ENCODE results near the gene RRAGD.

RRAGD gene

DNA sequence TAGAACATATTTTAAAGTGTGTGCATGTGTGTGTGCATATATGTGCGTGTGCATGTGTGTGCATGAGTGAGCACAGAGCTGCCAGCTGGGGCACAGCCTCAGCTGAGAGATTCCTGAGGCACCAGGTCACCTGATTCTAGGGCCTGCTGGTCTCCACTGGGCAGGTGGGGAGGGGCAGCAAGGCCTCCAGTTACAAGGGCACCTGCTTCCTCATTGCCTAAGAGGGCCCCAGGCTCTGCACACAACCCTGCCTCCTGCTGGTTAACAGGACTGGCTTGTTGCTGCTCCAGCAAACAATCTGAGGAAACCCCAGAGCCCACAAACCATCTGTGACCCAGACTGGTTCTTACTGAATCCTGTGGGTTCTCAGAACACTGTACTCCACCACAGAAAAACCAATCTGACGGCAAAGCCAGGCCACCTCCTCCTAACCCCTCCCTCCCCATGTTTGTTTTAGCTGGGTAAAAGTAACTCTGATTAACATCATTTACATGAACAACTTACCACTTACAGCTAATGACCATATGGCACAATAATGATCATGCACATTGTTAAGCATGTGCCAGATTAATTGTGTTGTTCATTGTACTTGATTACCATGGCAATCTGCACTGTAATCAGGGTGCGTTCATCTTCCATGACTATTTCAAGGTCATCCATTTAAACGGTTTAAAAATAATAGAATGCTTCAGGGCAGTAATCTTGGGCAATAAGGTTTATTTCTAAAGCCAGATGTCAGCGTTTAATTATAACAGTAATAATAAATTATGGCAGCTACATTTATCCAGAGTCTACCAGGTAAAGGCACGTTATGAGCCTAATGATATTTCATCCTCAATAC is 36.4 kb downstream of the RRAGD start:
- Mint-ChIP-seq H3K36me3 (no peaks in the 10 kb centered on the region), H3K4me3 (no peak overlapping the region), H3K9me3 (ENCODE audit: low read depth) (no peaks in the 10 kb centered on the region), H3K4me1 (ENCODE audit: low read depth) (peaks cover 23% of the 10 kb centered on the region), H3K27ac (no peak overlapping the region), H3K27me3 (no peaks in the 10 kb centered on the region)

- Mint-ChIP-seq H3K9me3 (ENCODE audit: low read depth) (no peaks in the 10 kb centered on the region), H3K4me1 (ENCODE audit: low read depth) (peaks cover 23% of the 10 kb centered on the region), H3K27me3 (no peaks in the 10 kb centered on the region), H3K27ac (no peak overlapping the region), H3K4me3 (no peak overlapping the region), H3K36me3 (no peaks in the 10 kb centered on the region)
These were observed 39.6 kb downstream of the RRAGD start for GRCh38 chr6:89372506-89372901.

DNA sequence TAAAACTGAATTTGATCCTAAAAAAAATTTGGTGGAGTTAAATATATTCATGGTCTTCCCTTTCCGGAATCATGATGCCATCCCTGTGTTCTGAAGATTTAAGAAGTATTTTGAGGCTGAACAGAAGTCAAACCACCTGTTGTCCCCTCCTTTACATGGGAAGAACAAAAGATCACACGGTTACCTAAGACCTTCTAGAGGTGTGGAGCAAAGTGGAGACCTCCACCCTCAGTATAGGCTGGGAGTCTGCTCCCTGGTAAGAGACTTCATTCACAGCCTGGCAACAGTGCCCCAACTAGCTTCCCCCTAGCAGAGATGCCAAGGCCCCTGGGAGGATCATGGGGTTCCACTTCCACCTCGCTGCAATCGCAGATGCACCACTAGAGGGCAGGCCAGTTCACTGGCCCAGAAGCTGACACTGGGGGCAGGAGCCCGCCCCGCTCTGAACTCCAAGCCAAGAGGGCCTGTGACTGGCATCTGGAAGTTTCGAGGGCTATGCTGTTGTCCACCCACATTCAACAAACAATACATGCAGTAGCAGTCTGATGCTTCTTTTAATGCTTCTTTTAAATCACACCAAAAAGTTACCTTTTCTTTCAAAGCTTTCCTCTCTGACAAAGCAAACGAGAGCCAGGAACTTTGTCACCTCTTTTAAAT is 40.1 kb downstream of the RRAGD start:
- peaks cover 23% of the 10 kb centered on the region for H3K4me1 Mint-ChIP-seq (ENCODE audit: low read depth)
- no peaks in the 10 kb centered on the region for H3K27me3 Mint-ChIP-seq
- no peak overlapping the region for H3K27ac Mint-ChIP-seq
- H3K36me3 Mint-ChIP-seq = no peaks in the 10 kb centered on the region
- H3K4me3 Mint-ChIP-seq = no peak overlapping the region
- no peaks in the 10 kb centered on the region for H3K9me3 Mint-ChIP-seq (ENCODE audit: low read depth)

GRCh38 chr6:89368999-89369398 is 43.1 kb downstream of the RRAGD start:
- Mint-ChIP-seq H3K27me3 (no peaks in the 10 kb centered on the region), H3K36me3 (no peaks in the 10 kb centered on the region), H3K4me3 (no peak overlapping the region), H3K27ac (no peak overlapping the region), H3K9me3 (ENCODE audit: low read depth) (no peaks in the 10 kb centered on the region), H3K4me1 (ENCODE audit: low read depth) (peaks cover 22% of the 10 kb centered on the region)

DNA sequence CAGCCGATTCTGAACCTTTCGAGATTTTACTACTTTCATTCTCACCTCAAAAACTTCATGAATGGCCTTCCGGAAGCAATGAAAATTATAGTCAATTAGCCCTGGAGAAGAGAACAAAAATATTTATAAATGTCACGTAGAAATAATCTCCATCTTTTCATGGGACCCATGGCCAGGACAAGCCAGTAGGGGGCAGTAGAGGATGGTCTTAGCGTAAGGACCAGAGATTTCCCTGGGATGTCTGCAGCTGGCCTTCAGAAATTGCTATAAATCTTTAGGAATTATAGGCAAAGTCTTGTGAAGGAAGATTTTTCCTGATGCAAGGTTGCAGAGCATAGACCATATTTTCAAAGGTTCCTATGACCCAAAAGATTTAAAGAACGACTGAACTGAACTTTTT is 44.0 kb downstream of the RRAGD start:
- H3K36me3 Mint-ChIP-seq = peaks cover under 1% of the 10 kb centered on the region
- H3K4me1 Mint-ChIP-seq (ENCODE audit: low read depth) = peaks cover 28% of the 10 kb centered on the region
- no peaks in the 10 kb centered on the region for H3K27me3 Mint-ChIP-seq
- H3K27ac Mint-ChIP-seq = no peak overlapping the region
- H3K9me3 Mint-ChIP-seq (ENCODE audit: low read depth) = no peaks in the 10 kb centered on the region
- no peak overlapping the region for H3K4me3 Mint-ChIP-seq

GRCh38 chr6:89364586-89364985 is 47.5 kb downstream of the RRAGD start:
- H3K9me3 Mint-ChIP-seq (ENCODE audit: low read depth) = no peaks in the 10 kb centered on the region
- H3K27me3 Mint-ChIP-seq = no peaks in the 10 kb centered on the region
- peaks cover 3% of the 10 kb centered on the region for H3K36me3 Mint-ChIP-seq
- H3K4me1 Mint-ChIP-seq (ENCODE audit: low read depth) = peaks cover 37% of the 10 kb centered on the region
- H3K4me3 Mint-ChIP-seq = no peak overlapping the region
- no peak overlapping the region for H3K27ac Mint-ChIP-seq

GRCh38 chr6:89361171-89361570 is 50.9 kb downstream of the RRAGD start:
- Mint-ChIP-seq H3K9me3 (ENCODE audit: low read depth) (no peaks in the 10 kb centered on the region), H3K4me1 (ENCODE audit: low read depth) (peaks cover 65% of the 10 kb centered on the region), H3K27ac (peak overlapping the region; percentile 22), H3K4me3 (peak overlapping the region; percentile 20), H3K27me3 (no peaks in the 10 kb centered on the region), H3K36me3 (peaks cover 3% of the 10 kb centered on the region)

GRCh38 chr6:89360415-89360999 is 51.6 kb downstream of the RRAGD start:
- Mint-ChIP-seq H3K4me1 (ENCODE audit: low read depth) (peaks cover 71% of the 10 kb centered on the region), H3K27ac (peak overlapping the region; percentile 23), H3K36me3 (peaks cover 3% of the 10 kb centered on the region), H3K4me3 (peak overlapping the region; percentile 57), H3K27me3 (no peaks in the 10 kb centered on the region), H3K9me3 (ENCODE audit: low read depth) (no peaks in the 10 kb centered on the region)

DNA sequence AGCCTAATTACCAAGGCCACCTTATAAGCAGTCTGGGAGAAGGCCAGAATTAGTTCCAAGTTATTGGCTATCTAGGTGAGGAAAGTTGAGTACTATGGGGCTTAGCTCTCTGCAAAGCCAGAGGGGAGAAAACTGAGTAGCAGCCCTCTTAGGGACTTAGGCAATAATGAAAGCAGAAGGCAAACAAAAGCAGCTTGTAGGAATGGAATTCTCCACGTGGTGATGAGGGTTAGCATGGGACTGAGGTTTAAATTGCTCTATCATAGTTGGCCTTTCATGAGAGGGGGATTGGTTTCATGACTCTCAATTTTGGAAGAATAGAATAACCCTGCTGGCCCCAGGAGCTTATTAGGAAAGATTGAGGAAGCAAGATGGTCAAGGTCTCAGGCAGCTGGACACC is 52.5 kb downstream of the RRAGD start:
- Mint-ChIP-seq H3K27ac (no peak overlapping the region), H3K36me3 (peaks cover 3% of the 10 kb centered on the region), H3K4me3 (no peak overlapping the region), H3K4me1 (ENCODE audit: low read depth) (peaks cover 66% of the 10 kb centered on the region), H3K27me3 (no peaks in the 10 kb centered on the region), H3K9me3 (ENCODE audit: low read depth) (no peaks in the 10 kb centered on the region)

GRCh38 chr6:89357390-89357789 is 54.7 kb downstream of the RRAGD start:
- Mint-ChIP-seq H3K27ac (peak overlapping the region; percentile 83), H3K4me3 (peak overlapping the region; percentile 87), H3K9me3 (ENCODE audit: low read depth) (no peaks in the 10 kb centered on the region), H3K27me3 (no peaks in the 10 kb centered on the region), H3K4me1 (ENCODE audit: low read depth) (peaks cover 63% of the 10 kb centered on the region), H3K36me3 (no peaks in the 10 kb centered on the region)

DNA sequence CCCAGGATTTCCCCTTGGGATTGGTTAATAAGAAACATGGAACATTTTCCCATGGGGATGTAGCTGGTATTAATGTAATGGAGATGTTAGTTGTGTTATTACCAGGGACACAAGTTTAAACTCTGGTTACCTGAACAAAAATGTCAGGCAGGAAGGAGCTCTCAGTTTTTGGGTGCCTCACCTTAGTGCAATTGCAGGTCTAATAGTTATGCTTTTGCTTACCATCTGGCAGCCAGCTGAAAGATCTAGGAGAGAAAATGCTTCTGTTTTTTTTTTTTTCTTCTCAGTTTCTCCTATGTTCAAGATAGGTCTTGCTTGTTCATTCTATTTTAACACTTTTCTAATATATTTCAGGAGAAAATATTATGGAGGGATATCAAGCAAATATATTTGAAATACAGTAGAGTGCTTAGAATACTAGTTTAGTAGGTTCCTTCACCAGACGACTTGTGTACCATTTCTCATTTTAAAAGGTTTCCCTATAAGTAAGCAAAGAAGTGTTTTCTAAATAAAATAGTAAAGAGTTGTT is 55.4 kb downstream of the RRAGD start:
- Mint-ChIP-seq H3K27me3 (no peaks in the 10 kb centered on the region), H3K4me3 (peak overlapping the region; percentile 87), H3K27ac (peak overlapping the region; percentile 83), H3K4me1 (ENCODE audit: low read depth) (peaks cover 67% of the 10 kb centered on the region), H3K36me3 (no peaks in the 10 kb centered on the region), H3K9me3 (ENCODE audit: low read depth) (no peaks in the 10 kb centered on the region)

DNA sequence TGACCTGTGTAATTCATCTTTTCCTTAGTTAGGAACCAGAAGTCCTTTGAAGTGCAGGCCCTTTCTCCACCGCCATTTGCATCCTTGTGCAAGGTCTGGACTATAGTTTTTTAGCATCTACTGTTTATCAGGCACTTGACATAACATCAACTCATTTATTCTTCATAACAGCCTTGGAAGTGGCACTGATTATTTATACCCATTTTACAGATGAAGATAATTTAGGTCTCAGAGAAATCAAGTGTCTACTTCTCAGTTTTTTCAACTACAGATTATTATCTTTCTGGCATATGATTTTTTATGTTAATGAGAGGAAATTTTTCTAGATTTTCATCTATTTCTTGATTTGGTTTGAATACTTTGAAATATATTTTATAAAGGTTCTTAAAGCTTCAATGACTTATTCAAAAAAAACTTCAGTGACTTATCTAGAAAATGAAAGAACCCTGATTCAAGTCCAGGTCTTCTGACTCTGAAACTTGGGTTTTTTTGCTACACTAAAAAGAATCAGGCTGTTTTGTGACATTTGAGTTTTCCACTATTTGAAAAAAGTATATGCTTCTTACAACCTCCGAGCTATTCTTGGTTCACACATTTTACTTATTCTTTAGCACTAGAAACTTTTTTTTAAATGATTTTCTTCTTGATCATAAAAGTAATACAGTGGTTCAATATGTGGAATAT is 56.4 kb downstream of the RRAGD start:
- Mint-ChIP-seq H3K4me1 (ENCODE audit: low read depth) (peaks cover 70% of the 10 kb centered on the region), H3K27ac (peak overlapping the region; percentile 34), H3K4me3 (peak overlapping the region; percentile 7), H3K9me3 (ENCODE audit: low read depth) (no peaks in the 10 kb centered on the region), H3K36me3 (no peaks in the 10 kb centered on the region), H3K27me3 (no peaks in the 10 kb centered on the region)

- H3K27ac Mint-ChIP-seq = peak overlapping the region; percentile 84
- H3K4me3 Mint-ChIP-seq = peak overlapping the region; percentile 85
- no peaks in the 10 kb centered on the region for H3K27me3 Mint-ChIP-seq
- H3K9me3 Mint-ChIP-seq (ENCODE audit: low read depth) = no peaks in the 10 kb centered on the region
- H3K36me3 Mint-ChIP-seq = no peaks in the 10 kb centered on the region
- H3K4me1 Mint-ChIP-seq (ENCODE audit: low read depth) = peaks cover 75% of the 10 kb centered on the region
These were observed 58.2 kb downstream of the RRAGD start for GRCh38 chr6:89353702-89354392.

GRCh38 chr6:89353118-89353556 is 58.9 kb downstream of the RRAGD start:
- peaks cover 3% of the 10 kb centered on the region for H3K36me3 Mint-ChIP-seq
- peak overlapping the region; percentile 84 for H3K27ac Mint-ChIP-seq
- peaks cover 79% of the 10 kb centered on the region for H3K4me1 Mint-ChIP-seq (ENCODE audit: low read depth)
- peak overlapping the region; percentile 85 for H3K4me3 Mint-ChIP-seq
- H3K9me3 Mint-ChIP-seq (ENCODE audit: low read depth) = no peaks in the 10 kb centered on the region
- no peaks in the 10 kb centered on the region for H3K27me3 Mint-ChIP-seq
